H1 (cell line): ENCODE data around the gene ALPK3. TPM values are rescaled to one million over a fixed set of nuclear protein-coding genes. Genes with fewer than 3 reads are reported as not detected.

ENCODE experiments used
- CBX8 ChIP-seq: fragments of 300-800, 300-1000 bp; sonication (generic); IDR thresholded peaks from 2 replicates; pipeline ENCODE4 v1.7.1; 2016; ENCODE audit warnings: low read depth, low read length, borderline replicate concordance
- CREB1 ChIP-seq: IDR thresholded peaks from 2 replicates; pipeline ENCODE4 v1.6.1; 2012; ENCODE audit warnings: inconsistent platforms
- EZH2 ChIP-seq: fragments of 200-600 bp; sonication (generic); IDR thresholded peaks from 2 replicates; pipeline ENCODE4 v1.7.1; 2012; ENCODE audit warnings: low read depth, mild to moderate bottlenecking, moderate library complexity, low read length, inconsistent platforms; ENCODE audit not compliant: severe bottlenecking
- FOSL1 ChIP-seq: IDR thresholded peaks from 2 replicates; pipeline ENCODE4 v1.6.1; 2011; ENCODE audit warnings: mild to moderate bottlenecking, low read depth, low read length, moderate library complexity; ENCODE audit not compliant: insufficient read depth
- JUN ChIP-seq: IDR thresholded peaks from 2 replicates; pipeline ENCODE4 v1.6.1; 2011; ENCODE audit warnings: low read depth, mild to moderate bottlenecking, improper control_type of control experiment, low read length
- RAD21 ChIP-seq, 2 experiments: IDR thresholded peaks in 1 of 2; conservative IDR thresholded peaks in 1 of 2; 2 replicates each; pipeline ENCODE4 v1.6.1; 2011; ENCODE audit warnings: low read depth in 2 of 2, low read length in 2 of 2, improper control_type of control experiment in 1 of 2, inconsistent platforms in 1 of 2, mild to moderate bottlenecking in 1 of 2, moderate library complexity in 1 of 2
- TAF7 ChIP-seq: optimal IDR thresholded peaks from 2 replicates; pipeline ENCODE3; 2011; ENCODE audit warnings: low read depth, mild to moderate bottlenecking, inconsistent platforms, low read length, moderate library complexity, borderline replicate concordance
- polyA plus RNA-seq, 7 experiments: library from polyadenylated mRNA; depleted of rRNA in 3 of 7; stranded (reverse) in 5 of 7; unstranded in 2 of 7; fragments of >200 nt in 5 of 7; fragments of 200-250 nt in 2 of 7; gene quantifications; 1 replicate in 5 of 7; 2 replicates in 1 of 7; 4 replicates in 1 of 7; pipeline versions ENCODE4 v1.2.1 to v1.2.3, GENCODE V29; 2011 to 2013; ENCODE audit warnings: missing spikeins in 2 of 7, mixed read lengths in 2 of 7
- total RNA-seq: library from RNA; stranded (reverse); fragmentation: NEBNext Ultra II Directional; extraction: Animal tissue kit (Norgen Biotek cat#: 25700); gene quantifications from 2 replicates; pipeline ENCODE4 v1.2.1, GENCODE V29; 2021
- TF ChIP-seq, protein P1 (sequence below): fragments of 300-600 bp; sonication (generic); IDR thresholded peaks from 2 replicates; pipeline ENCODE4 v1.7.1; 2012; ENCODE audit warnings: low read length, moderate library complexity, mild to moderate bottlenecking, inconsistent platforms; ENCODE audit not compliant: insufficient replicate concordance
- TF ChIP-seq, protein P2 (sequence below): IDR thresholded peaks from 2 replicates; pipeline ENCODE4 v1.6.1; 2012; ENCODE audit warnings: low read length, inconsistent platforms

ALPK3 gene
- total and polyA plus RNA-seq, 2 of the 8 experiments (the other 6 are each of a cell fraction or from before 2014, with no cell fraction given), result 4.4 to 19.2 TPM

DNA sequence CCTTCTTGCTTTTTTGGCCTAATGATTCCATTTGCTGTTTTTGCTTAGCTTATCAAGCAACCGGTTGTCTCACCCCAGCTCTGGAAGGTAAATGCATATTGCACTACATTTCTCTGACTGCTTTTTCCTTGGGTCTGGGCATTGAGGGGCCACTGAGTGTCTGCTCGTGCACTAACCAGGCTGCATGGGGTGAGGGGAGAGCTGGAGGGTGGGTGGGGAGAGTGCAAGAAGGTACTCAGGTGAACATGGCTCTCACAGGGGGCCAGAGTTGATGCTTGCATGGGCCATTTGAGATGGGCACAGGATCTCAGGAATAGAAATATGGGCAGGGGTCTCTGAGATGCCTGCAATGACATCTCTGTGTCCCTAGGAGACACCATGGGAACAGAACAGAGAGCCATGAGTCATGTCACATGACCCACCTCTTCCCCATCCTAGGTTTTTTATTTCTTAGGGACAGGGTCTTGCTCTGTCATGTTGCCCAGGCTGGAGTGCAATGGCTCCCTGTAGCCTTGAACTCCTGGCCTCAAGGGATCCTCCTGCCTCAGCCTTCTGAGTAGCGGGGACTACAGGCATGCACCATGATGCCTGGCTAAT, 6.2 kb downstream of the ALPK3 start (continued):
- TF ChIP-seq, protein P1, sequence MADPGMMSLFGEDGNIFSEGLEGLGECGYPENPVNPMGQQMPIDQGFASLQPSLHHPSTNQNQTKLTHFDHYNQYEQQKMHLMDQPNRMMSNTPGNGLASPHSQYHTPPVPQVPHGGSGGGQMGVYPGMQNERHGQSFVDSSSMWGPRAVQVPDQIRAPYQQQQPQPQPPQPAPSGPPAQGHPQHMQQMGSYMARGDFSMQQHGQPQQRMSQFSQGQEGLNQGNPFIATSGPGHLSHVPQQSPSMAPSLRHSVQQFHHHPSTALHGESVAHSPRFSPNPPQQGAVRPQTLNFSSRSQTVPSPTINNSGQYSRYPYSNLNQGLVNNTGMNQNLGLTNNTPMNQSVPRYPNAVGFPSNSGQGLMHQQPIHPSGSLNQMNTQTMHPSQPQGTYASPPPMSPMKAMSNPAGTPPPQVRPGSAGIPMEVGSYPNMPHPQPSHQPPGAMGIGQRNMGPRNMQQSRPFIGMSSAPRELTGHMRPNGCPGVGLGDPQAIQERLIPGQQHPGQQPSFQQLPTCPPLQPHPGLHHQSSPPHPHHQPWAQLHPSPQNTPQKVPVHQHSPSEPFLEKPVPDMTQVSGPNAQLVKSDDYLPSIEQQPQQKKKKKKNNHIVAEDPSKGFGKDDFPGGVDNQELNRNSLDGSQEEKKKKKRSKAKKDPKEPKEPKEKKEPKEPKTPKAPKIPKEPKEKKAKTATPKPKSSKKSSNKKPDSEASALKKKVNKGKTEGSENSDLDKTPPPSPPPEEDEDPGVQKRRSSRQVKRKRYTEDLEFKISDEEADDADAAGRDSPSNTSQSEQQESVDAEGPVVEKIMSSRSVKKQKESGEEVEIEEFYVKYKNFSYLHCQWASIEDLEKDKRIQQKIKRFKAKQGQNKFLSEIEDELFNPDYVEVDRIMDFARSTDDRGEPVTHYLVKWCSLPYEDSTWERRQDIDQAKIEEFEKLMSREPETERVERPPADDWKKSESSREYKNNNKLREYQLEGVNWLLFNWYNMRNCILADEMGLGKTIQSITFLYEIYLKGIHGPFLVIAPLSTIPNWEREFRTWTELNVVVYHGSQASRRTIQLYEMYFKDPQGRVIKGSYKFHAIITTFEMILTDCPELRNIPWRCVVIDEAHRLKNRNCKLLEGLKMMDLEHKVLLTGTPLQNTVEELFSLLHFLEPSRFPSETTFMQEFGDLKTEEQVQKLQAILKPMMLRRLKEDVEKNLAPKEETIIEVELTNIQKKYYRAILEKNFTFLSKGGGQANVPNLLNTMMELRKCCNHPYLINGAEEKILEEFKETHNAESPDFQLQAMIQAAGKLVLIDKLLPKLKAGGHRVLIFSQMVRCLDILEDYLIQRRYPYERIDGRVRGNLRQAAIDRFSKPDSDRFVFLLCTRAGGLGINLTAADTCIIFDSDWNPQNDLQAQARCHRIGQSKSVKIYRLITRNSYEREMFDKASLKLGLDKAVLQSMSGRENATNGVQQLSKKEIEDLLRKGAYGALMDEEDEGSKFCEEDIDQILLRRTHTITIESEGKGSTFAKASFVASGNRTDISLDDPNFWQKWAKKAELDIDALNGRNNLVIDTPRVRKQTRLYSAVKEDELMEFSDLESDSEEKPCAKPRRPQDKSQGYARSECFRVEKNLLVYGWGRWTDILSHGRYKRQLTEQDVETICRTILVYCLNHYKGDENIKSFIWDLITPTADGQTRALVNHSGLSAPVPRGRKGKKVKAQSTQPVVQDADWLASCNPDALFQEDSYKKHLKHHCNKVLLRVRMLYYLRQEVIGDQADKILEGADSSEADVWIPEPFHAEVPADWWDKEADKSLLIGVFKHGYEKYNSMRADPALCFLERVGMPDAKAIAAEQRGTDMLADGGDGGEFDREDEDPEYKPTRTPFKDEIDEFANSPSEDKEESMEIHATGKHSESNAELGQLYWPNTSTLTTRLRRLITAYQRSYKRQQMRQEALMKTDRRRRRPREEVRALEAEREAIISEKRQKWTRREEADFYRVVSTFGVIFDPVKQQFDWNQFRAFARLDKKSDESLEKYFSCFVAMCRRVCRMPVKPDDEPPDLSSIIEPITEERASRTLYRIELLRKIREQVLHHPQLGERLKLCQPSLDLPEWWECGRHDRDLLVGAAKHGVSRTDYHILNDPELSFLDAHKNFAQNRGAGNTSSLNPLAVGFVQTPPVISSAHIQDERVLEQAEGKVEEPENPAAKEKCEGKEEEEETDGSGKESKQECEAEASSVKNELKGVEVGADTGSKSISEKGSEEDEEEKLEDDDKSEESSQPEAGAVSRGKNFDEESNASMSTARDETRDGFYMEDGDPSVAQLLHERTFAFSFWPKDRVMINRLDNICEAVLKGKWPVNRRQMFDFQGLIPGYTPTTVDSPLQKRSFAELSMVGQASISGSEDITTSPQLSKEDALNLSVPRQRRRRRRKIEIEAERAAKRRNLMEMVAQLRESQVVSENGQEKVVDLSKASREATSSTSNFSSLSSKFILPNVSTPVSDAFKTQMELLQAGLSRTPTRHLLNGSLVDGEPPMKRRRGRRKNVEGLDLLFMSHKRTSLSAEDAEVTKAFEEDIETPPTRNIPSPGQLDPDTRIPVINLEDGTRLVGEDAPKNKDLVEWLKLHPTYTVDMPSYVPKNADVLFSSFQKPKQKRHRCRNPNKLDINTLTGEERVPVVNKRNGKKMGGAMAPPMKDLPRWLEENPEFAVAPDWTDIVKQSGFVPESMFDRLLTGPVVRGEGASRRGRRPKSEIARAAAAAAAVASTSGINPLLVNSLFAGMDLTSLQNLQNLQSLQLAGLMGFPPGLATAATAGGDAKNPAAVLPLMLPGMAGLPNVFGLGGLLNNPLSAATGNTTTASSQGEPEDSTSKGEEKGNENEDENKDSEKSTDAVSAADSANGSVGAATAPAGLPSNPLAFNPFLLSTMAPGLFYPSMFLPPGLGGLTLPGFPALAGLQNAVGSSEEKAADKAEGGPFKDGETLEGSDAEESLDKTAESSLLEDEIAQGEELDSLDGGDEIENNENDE, result no peak
- TF ChIP-seq CBX8 (no peak), CREB1 (no peak), FOSL1 (no peak), JUN (no peak), EZH2 (no peak), TAF7 (no peak), RAD21 (IDR thresholded peaks at IDR 0.05 in 1 of 2, conservative IDR thresholded peaks at IDR 0.05 in 1 of 2; ENCODE audit: low read depth in 2 of 2, low read length in 2 of 2) (no peak)
- TF ChIP-seq, protein P2, sequence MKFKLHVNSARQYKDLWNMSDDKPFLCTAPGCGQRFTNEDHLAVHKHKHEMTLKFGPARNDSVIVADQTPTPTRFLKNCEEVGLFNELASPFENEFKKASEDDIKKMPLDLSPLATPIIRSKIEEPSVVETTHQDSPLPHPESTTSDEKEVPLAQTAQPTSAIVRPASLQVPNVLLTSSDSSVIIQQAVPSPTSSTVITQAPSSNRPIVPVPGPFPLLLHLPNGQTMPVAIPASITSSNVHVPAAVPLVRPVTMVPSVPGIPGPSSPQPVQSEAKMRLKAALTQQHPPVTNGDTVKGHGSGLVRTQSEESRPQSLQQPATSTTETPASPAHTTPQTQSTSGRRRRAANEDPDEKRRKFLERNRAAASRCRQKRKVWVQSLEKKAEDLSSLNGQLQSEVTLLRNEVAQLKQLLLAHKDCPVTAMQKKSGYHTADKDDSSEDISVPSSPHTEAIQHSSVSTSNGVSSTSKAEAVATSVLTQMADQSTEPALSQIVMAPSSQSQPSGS, result no peak
